ENCODE measurements around the gene RIPOR3. TPM values are rescaled to one million over a fixed set of nuclear protein-coding genes. Genes with fewer than 3 reads are reported as not detected.

RIPOR3 gene
- total and polyA plus RNA-seq, 9 of the 15 experiments (the other 6 are each of a cell fraction or from before 2014, with no cell fraction given): 3.3 to 62.7 (median 21.4) TPM

DNA sequence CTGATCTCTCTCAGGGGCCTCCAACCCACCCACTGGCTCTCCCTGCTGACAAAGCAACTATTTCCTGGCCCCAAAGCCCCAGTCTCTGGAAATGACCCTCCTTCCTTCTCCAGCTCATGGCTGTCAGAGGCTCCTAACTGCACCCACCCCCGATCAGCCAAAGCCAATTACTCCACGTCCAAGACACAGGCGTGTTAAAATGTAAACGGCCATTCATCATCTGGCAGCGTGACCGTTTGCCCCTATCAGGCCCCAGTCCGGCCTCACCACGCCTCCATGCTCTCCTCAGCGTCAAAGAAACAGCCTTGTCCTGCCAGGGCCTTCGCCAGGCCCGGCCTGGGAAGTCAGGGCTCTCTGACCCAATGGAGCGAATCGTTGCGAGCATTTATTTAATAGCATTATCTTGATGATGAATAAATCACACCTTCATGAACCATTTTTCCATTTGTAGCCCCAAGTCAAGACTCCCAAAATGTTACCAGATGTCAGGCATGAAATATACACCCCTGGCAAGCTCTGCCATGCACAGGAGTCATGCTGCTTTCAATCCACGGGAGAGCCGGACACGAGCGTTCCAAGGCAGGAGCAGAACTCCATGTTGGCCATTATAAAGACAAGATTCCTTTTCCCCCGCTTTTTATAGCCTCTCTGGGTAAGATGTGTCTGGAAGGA, 17.7 kb downstream of the RIPOR3 start (continued):
- TF ChIP-seq, protein P1, sequence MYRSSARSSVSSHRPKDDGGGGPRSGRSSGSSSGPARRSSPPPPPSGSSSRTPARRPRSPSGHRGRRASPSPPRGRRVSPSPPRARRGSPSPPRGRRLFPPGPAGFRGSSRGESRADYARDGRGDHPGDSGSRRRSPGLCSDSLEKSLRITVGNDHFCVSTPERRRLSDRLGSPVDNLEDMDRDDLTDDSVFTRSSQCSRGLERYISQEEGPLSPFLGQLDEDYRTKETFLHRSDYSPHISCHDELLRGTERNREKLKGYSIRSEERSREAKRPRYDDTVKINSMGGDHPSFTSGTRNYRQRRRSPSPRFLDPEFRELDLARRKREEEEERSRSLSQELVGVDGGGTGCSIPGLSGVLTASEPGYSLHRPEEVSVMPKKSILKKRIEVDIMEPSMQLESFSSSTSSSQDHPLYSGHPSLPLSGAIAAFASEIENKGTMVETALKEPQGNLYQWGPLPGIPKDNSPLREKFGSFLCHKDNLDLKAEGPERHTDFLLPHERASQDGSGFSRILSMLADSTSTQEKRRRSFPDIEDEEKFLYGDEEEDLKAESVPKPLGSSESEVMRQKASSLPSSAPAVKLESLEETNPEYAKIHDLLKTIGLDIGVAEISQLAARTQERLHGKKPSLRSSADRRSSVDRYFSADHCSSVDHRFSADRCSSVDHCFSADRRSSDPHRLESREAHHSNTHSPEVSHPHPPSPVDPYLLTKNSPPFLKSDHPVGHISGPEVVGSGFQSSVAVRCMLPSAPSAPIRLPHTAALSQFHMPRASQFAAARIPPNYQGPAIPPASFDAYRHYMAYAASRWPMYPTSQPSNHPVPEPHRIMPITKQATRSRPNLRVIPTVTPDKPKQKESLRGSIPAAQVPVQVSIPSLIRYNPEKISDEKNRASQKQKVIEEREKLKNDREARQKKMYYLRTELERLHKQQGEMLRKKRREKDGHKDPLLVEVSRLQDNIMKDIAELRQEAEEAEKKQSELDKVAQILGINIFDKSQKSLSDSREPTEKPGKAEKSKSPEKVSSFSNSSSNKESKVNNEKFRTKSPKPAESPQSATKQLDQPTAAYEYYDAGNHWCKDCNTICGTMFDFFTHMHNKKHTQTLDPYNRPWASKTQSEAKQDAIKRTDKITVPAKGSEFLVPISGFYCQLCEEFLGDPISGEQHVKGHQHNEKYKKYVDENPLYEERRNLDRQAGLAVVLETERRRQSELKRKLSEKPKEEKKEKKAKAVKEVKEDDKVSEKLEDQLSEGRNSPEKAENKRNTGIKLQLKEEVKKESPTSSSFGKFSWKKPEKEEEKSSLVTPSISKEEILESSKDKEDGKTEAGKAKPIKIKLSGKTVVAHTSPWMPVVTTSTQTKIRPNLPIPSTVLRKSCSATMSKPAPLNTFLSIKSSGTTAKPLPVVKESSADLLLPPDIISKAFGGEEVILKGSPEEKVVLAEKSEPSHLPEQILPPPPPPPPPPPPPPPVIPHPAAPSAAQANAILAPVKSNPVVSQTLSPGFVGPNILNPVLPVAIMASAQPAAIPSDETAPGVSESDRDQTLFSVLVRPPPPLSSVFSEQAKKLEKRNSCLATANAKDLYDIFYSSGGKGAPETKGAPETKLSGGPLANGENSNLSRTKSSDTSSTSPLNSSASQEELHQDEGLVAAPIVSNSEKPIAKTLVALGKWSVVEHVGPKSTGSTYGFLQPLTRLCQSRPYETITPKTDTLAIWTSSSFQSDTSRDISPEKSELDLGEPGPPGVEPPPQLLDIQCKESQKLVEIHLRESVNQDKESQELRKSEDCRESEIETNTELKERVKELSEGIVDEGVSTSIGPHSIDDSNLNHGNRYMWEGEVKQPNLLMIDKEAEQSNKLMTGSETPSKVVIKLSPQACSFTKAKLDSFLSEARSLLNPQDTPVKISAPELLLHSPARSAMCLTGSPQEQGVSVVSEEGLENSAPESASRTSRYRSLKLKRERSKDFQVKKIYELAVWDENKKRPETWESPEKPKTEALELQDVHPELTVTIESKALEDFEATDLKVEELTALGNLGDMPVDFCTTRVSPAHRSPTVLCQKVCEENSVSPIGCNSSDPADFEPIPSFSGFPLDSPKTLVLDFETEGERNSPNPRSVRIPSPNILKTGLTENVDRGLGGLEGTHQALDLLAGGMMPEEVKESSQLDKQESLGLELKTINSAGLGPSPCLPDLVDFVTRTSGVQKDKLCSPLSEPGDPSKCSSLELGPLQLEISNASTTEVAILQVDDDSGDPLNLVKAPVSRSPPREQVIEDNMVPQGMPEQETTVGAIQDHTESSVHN (IDR thresholded peaks at IDR 0.05; ENCODE audit: borderline replicate concordance in 1 of 2, low read depth in 1 of 2): no peak
- no peak for TF ChIP-seq ZNF668 (CRISPR knock-in tag; IDR thresholded peaks at IDR 0.05)
- no peak for TF ChIP-seq ZBTB8A (IDR thresholded peaks at IDR 0.05; ENCODE audit: partially characterized antibody)
- TF ChIP-seq, protein P2, sequence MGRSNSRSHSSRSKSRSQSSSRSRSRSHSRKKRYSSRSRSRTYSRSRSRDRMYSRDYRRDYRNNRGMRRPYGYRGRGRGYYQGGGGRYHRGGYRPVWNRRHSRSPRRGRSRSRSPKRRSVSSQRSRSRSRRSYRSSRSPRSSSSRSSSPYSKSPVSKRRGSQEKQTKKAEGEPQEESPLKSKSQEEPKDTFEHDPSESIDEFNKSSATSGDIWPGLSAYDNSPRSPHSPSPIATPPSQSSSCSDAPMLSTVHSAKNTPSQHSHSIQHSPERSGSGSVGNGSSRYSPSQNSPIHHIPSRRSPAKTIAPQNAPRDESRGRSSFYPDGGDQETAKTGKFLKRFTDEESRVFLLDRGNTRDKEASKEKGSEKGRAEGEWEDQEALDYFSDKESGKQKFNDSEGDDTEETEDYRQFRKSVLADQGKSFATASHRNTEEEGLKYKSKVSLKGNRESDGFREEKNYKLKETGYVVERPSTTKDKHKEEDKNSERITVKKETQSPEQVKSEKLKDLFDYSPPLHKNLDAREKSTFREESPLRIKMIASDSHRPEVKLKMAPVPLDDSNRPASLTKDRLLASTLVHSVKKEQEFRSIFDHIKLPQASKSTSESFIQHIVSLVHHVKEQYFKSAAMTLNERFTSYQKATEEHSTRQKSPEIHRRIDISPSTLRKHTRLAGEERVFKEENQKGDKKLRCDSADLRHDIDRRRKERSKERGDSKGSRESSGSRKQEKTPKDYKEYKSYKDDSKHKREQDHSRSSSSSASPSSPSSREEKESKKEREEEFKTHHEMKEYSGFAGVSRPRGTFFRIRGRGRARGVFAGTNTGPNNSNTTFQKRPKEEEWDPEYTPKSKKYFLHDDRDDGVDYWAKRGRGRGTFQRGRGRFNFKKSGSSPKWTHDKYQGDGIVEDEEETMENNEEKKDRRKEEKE (IDR thresholded peaks at IDR 0.05; ENCODE audit: borderline replicate concordance in 1 of 2, control insufficient read depth in 1 of 2, low read depth in 2 of 2, low read length in 1 of 2): no peak
- no peak for TF ChIP-seq PRPF4 (IDR thresholded peaks at IDR 0.05; ENCODE audit: insufficient read depth, low read depth, low read length, poor library complexity, severe bottlenecking)
- TF ChIP-seq NR2C2 (CRISPR knock-in tag; IDR thresholded peaks at IDR 0.05): no peak
- peak; percentile 69; the same call in 1 of the 2 replicates for TF ChIP-seq NR2C2 (tag; IDR thresholded peaks at IDR 0.05)
- TF ChIP-seq KDM4B (IDR thresholded peaks at IDR 0.05; ENCODE audit: borderline replicate concordance in 2 of 2, low read depth in 1 of 2): no peak

Measured in K562 (cell line).